Measurements from ENCODE around the gene ERG.

The ERG gene

GRCh38 chr21:38496224-38496623 lies 2.1 kb downstream of the ERG start:
- DNase-seq: no peak

GRCh38 chr21:38495696-38496095 lies 2.6 kb downstream of the ERG start:
- no peak for DNase-seq

- no peak for DNase-seq
Measured at GRCh38 chr21:38495242-38495641, 3.0 kb downstream of the ERG start.

GRCh38 chr21:38494703-38495102 lies 3.6 kb downstream of the ERG start:
- no peak for DNase-seq

- DNase-seq: no peak
Measured at GRCh38 chr21:38494251-38494642, 4.0 kb downstream of the ERG start.

GRCh38 chr21:38493549-38494250 lies 4.6 kb downstream of the ERG start:
- no peak for DNase-seq

- no peak for DNase-seq
Measured at GRCh38 chr21:38492007-38492406, 6.3 kb downstream of the ERG start.

GRCh38 chr21:38491536-38491935 lies 6.7 kb downstream of the ERG start:
- no peak for DNase-seq

- no peak for DNase-seq
Measured at GRCh38 chr21:38490411-38491020, 7.8 kb downstream of the ERG start.

GRCh38 chr21:38489729-38490128 lies 8.5 kb downstream of the ERG start:
- DNase-seq: no peak

GRCh38 chr21:38489271-38489652 lies 9.0 kb downstream of the ERG start:
- no peak for DNase-seq

- DNase-seq: no peak
Measured at GRCh38 chr21:38488640-38489270, 9.5 kb downstream of the ERG start.

- no peak for DNase-seq
Measured at GRCh38 chr21:38487901-38488639, 10.2 kb downstream of the ERG start.

- DNase-seq: no peak
Measured at GRCh38 chr21:38486706-38487105, 11.6 kb downstream of the ERG start.

- no peak for DNase-seq
Measured at GRCh38 chr21:38486221-38486620, 12.1 kb downstream of the ERG start.

- DNase-seq: no peak
Measured at GRCh38 chr21:38479641-38480525, 18.4 kb downstream of the ERG start.

- no peak for DNase-seq
Measured at GRCh38 chr21:38478782-38479181, 19.5 kb downstream of the ERG start.

- no peak for DNase-seq
Measured at GRCh38 chr21:38477226-38477625, 21.1 kb downstream of the ERG start.

GRCh38 chr21:38476385-38476784 lies 21.9 kb downstream of the ERG start:
- DNase-seq: no peak

- DNase-seq: no peak
Measured at GRCh38 chr21:38475519-38475918, 22.8 kb downstream of the ERG start.

GRCh38 chr21:38474796-38475195 lies 23.5 kb downstream of the ERG start:
- no peak for DNase-seq

GRCh38 chr21:38474124-38474523 lies 24.2 kb downstream of the ERG start:
- DNase-seq: no peak
